Activated T-helper 1 cell treated with anti-CD3 and anti-CD28 coated beads, Interleukin-2, amount 50 U/mL, for 16 hours (primary cell): ENCODE results near the gene SARDH.

Experiments used
- DNase-seq, 2 donors: peaks; one replicate each; pipeline ENCODE4 v3.0.0-alpha.2; 2020; ENCODE audit warnings: low read depth in 1 of 2, low spot score in 1 of 2

The SARDH gene

GRCh38 chr9:133733796-133734533 lies 4.2 kb downstream of the SARDH start:
- DNase-seq = no peak

- DNase-seq = no peak
These were observed 4.7 kb downstream of the SARDH start for GRCh38 chr9:133733421-133733795.

GRCh38 chr9:133732639-133733408 lies 5.3 kb downstream of the SARDH start:
- DNase-seq = no peak

GRCh38 chr9:133731876-133732638 lies 6.1 kb downstream of the SARDH start:
- no peak for DNase-seq

- no peak for DNase-seq
These were observed 7.0 kb downstream of the SARDH start for GRCh38 chr9:133730994-133731715.

GRCh38 chr9:133729617-133730281 lies 8.4 kb downstream of the SARDH start:
- no peak for DNase-seq

GRCh38 chr9:133728856-133729616 lies 9.1 kb downstream of the SARDH start:
- DNase-seq = no peak

- no peak for DNase-seq
These were observed 10.2 kb downstream of the SARDH start for GRCh38 chr9:133727876-133728441.

GRCh38 chr9:133727277-133727875 lies 10.8 kb downstream of the SARDH start:
- DNase-seq = no peak

GRCh38 chr9:133726401-133727276 lies 11.5 kb downstream of the SARDH start:
- peak; percentile 40 to 45 for DNase-seq

- no peak for DNase-seq
These were observed 12.3 kb downstream of the SARDH start for GRCh38 chr9:133725886-133726285.

- DNase-seq = no peak
These were observed 19.4 kb downstream of the SARDH start for GRCh38 chr9:133718563-133719315.

GRCh38 chr9:133717113-133718031 lies 20.8 kb downstream of the SARDH start:
- DNase-seq = no peak

GRCh38 chr9:133716564-133717112 lies 21.5 kb downstream of the SARDH start:
- no peak for DNase-seq

- DNase-seq = no peak
These were observed 22.1 kb downstream of the SARDH start for GRCh38 chr9:133715866-133716563.
